Measurements from ENCODE around the gene FOXG1. TPM values are rescaled to one million over a fixed set of nuclear protein-coding genes. Genes with fewer than 3 reads are reported as not detected.
A peak's percentile ranks its signal among the peaks of the same experiment; 100 is the strongest.

Gene FOXG1
- total and polyA plus RNA-seq, 3 experiments from 2014 or later = not detected

DNA sequence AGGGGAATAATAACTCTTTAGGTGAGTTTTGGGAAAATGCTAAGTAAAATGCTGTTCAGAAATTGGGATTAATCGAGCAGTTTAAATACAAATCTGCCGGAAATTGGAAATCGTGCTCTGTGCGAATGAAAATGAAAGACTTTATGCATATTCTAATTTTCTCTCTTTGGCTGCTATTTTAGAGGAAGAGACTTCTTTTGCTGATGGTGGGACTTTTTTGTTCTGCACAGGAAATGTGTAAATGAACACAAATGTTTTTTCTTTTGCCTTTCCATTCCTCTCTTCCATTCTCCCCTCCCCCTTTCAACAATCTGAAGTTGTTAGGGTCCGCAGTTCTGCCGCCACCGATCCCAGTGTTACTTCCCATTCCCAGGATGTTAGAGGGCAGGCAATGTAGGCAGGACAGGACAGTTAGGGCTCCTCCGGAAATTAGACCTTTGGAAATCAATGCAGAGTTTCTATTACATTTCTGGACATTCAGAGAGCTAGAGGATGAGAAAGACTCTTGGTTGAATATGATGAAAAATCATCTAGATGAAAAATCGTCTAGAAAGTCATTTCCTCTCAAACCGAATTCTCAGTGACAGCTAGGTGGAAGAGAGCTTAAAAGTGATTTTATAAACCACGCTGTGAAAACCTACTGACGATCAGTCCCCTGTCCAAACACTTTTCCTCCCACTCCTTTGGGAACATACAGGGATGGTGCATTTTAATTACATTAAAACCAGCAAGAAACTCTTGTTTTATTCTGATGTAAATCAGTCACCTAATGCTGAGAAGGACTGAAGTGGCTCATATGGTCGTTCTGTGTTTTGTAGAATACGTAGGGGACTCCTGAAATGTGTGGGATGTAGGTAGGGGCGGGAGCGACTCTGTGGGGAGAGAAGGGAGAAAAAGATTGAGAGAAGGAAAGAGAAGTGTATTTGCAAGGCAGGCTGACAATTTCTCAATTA lies 17.8 kb downstream of the FOXG1 start:
- H3K4me3 ChIP-seq (ENCODE audit: low read length) = no peak overlapping the region
- no peaks in the 10 kb centered on the region for H3K36me3 ChIP-seq (ENCODE audit: insufficient read depth, low read length)
- H3K9me3 ChIP-seq (ENCODE audit: low read length) = no peaks in the 10 kb centered on the region
- H3K9me3 Mint-ChIP-seq = peaks cover 17 to 43% (median 23%) of the 10 kb centered on the region in 5 donors
- H3K27ac Mint-ChIP-seq = peak overlapping the region in 1 of 8 donors; percentile 55
- H3K36me3 Mint-ChIP-seq = no peaks in the 10 kb centered on the region
- no peaks in the 10 kb centered on the region for H3K4me1 ChIP-seq (ENCODE audit: insufficient read depth, low read length)
- no peak overlapping the region for H3K27ac ChIP-seq (ENCODE audit: low read depth, low read length)
- ChIA-PET CTCF (no interaction called here), POLR2A (no interaction called here)
- peaks cover 0 to 3% (median 0%) of the 10 kb centered on the region in 3 donors for H3K4me1 Mint-ChIP-seq
- H3K27me3 Mint-ChIP-seq = peaks cover 1 to 16% of the 10 kb centered on the region in 2 donors
- no peaks in the 10 kb centered on the region for H3K27me3 ChIP-seq (ENCODE audit: insufficient read depth, low read length, poor library complexity, severe bottlenecking)
- DNase-seq = no peak
- peak overlapping the region in 1 of 7 donors; percentile 10 for H3K4me3 Mint-ChIP-seq

- ChIA-PET CTCF (no interaction called here), POLR2A (no interaction called here)
- Histone ChIP-seq H3K4me1 (ENCODE audit: insufficient read depth, low read length) (no peaks in the 10 kb centered on the region), H3K4me3 (ENCODE audit: low read length) (no peak overlapping the region), H3K27me3 (ENCODE audit: insufficient read depth, low read length, poor library complexity, severe bottlenecking) (no peaks in the 10 kb centered on the region), H3K27ac (ENCODE audit: low read depth, low read length) (no peak overlapping the region), H3K9me3 (ENCODE audit: low read length) (no peaks in the 10 kb centered on the region), H3K36me3 (ENCODE audit: insufficient read depth, low read length) (no peaks in the 10 kb centered on the region)
- peaks cover 11 to 43% (median 25%) of the 10 kb centered on the region in 5 donors for H3K9me3 Mint-ChIP-seq
- H3K4me1 Mint-ChIP-seq = peaks cover 0 to 3% (median 0%) of the 10 kb centered on the region in 3 donors
- no peaks in the 10 kb centered on the region for H3K36me3 Mint-ChIP-seq
- peaks cover 1 to 13% of the 10 kb centered on the region in 2 donors for H3K27me3 Mint-ChIP-seq
- no peak for DNase-seq
- peak overlapping the region in 1 of 7 donors; percentile 38 for H3K4me3 Mint-ChIP-seq
- H3K27ac Mint-ChIP-seq = no peak overlapping the region
Observed at GRCh38 chr14:28785096-28785952, 18.7 kb downstream of the FOXG1 start.

DNA sequence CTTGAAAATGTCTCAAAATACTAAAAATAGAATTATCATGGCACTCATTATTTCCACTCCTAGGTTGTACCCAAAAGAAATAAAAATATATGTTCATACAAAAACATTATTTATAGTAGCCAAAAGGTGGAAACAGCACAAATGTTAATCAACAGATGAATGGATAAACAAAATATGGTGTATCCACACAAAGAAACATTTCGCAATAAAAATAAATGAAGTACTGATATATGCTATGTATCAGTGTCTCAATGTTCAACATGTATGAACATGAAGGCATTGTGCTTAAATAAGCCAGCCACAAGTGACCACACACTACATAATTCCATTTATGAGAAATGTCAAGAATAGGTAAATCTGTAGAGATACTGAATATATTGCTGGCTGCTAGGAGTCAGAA lies 40.9 kb downstream of the FOXG1 start:
- Mint-ChIP-seq H3K4me3 (no peak overlapping the region), H3K27ac (no peak overlapping the region), H3K36me3 (no peaks in the 10 kb centered on the region), H3K27me3 (no peaks in the 10 kb centered on the region), H3K9me3 (peaks cover 11 to 47% (median 20%) of the 10 kb centered on the region in 5 donors), H3K4me1 (no peaks in the 10 kb centered on the region)
- no peaks in the 10 kb centered on the region for H3K27me3 ChIP-seq (ENCODE audit: insufficient read depth, low read length, poor library complexity, severe bottlenecking)
- no peaks in the 10 kb centered on the region for H3K36me3 ChIP-seq (ENCODE audit: insufficient read depth, low read length)
- no peak overlapping the region for H3K4me3 ChIP-seq (ENCODE audit: low read length)
- no peaks in the 10 kb centered on the region for H3K4me1 ChIP-seq (ENCODE audit: insufficient read depth, low read length)
- DNase-seq = no peak
- ChIA-PET POLR2A (no interaction called here), CTCF (no interaction called here)
- no peak overlapping the region for H3K27ac ChIP-seq (ENCODE audit: low read depth, low read length)
- H3K9me3 ChIP-seq (ENCODE audit: low read length) = no peaks in the 10 kb centered on the region

GRCh38 chr14:28813810-28814209 lies 47.2 kb downstream of the FOXG1 start:
- Mint-ChIP-seq H3K4me1 (no peaks in the 10 kb centered on the region), H3K9me3 (peaks cover 4 to 34% (median 10%) of the 10 kb centered on the region in 5 donors), H3K36me3 (no peaks in the 10 kb centered on the region), H3K4me3 (no peak overlapping the region), H3K27ac (peak overlapping the region in 1 of 8 donors; percentile 47), H3K27me3 (no peaks in the 10 kb centered on the region)
- Histone ChIP-seq H3K27ac (ENCODE audit: low read depth, low read length) (no peak overlapping the region), H3K36me3 (ENCODE audit: insufficient read depth, low read length) (no peaks in the 10 kb centered on the region), H3K4me1 (ENCODE audit: insufficient read depth, low read length) (no peaks in the 10 kb centered on the region), H3K9me3 (ENCODE audit: low read length) (no peaks in the 10 kb centered on the region), H3K27me3 (ENCODE audit: insufficient read depth, low read length, poor library complexity, severe bottlenecking) (no peaks in the 10 kb centered on the region), H3K4me3 (ENCODE audit: low read length) (no peak overlapping the region)
- no peak for DNase-seq
- ChIA-PET POLR2A (no interaction called here), CTCF (no interaction called here)
